ENCODE results near the gene KCNJ9. TPM values are rescaled to one million over a fixed set of nuclear protein-coding genes. Genes with fewer than 3 reads are reported as not detected.
A peak's percentile ranks its signal among the peaks of the same experiment; 100 is the strongest.
"Not testable (repeated sequence)": the region's sequence is repeated elsewhere in the genome, so short reads cannot be mapped to it uniquely, and the experiment has no call there.

KCNJ9 gene
- polyA plus RNA-seq (2014; cell fraction: cytosol; rRNA removed) = 2.2 and 3.3 TPM in 2 replicates
- polyA plus RNA-seq (2014; cell fraction: nucleus; rRNA removed) = 1.5 and 2.0 TPM in 2 replicates

DNA sequence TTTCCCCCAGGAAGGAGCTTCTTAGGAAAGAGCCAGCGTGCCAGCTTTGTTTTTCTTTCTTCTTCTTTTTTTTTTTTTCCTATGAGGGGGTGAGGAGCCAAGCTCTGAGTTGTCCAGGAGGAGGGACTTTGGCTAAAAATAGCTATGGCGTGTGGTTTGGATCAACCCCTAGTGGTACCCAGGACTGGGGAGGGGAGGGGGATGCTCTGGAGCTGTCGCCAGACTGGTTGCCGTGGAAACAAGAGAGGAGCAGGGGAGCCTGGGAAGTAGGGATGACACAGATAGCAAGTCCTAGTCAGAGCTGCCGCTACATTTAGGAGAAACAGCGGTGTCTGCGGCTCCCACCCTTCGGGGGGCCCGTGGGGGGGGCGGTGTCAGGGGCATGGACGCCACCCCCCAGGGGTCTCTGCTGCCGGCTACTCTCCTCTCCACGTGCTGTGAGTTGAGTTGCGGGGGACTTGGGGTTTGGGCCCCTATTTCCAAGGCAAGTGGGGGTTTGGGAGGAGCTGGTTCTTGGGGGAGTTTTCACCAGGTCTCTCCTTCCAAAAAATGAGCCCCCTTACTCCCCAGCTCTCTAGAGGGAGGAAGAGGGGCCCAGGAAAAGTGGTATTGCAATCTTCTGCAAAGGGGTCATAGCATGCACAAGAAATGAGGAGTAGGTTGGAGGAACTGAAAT, at the start of gene KCNJ9:
Gene KCNJ9, plus strand, starts transcription at position 278 of the 676 bp plus-strand sequence. CDS start 2,493 bp downstream, outside the sequence.
- peak; percentile 80 for DNase-seq (ENCODE audit: low spot score)

- DNase-seq (ENCODE audit: low spot score) = peak; percentile 4
These were observed 49.0 kb upstream of the KCNJ9 start for GRCh38 chr1:160032165-160032820.

DNA sequence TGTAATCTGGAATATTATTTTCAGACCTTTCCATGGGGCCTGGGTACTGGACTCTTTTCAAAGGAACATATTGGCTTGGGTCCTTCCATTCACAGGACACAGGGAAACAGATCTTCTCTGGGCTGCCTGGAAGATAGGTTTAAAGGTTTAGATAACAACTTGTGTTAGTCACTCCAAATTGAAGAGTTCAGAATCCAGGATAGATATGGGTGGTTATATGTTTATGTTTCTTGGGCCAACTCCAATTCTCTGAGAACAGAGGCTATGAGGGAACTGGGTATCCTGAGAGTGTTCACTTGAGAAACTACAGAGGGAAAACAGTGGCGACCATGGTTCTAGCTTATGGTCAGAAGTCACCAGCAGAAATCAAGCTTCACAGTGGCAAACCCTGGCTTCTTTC, 40.9 kb upstream of the KCNJ9 start:
- no peak for DNase-seq (ENCODE audit: low spot score)

DNA sequence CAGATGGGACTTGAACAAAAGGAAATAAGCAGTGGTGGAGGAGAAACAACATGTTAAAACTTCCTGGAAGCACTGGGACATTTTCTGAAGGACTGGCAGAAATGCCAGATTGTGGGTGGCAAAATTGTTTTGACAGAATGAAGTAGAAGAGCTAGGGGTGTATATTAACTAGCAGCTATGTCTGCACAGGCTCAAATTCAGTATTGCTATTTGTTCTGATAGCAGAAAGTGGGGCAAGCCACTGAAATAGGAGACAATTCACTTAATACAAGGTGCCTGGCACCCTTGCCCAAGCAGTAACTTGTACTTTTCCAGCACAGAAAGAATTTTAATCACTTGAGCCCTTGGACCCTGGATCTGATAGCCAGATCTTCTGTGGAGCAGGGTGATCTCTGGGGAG, 37.8 kb upstream of the KCNJ9 start:
- DNase-seq (ENCODE audit: low spot score) = no peak

DNA sequence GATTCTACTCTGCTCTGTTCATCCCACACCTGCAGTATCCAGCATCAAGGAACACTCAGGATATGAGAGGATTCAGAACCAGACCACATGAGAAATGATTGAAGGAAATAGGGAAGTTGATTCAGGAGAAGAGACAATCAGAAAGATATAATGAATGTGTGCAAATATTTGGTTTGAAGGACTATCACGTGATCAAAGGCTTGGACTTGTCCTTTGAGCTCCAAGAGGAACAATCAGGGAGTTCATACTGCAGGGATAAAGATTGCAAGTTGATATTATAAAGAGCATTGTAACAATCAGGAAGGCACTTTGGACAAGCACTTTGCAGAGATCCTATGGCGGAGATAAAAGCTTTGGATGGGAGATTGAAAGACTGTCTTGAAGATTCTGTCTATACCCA, 35.7 kb upstream of the KCNJ9 start:
- no peak for DNase-seq (ENCODE audit: low spot score)

DNA sequence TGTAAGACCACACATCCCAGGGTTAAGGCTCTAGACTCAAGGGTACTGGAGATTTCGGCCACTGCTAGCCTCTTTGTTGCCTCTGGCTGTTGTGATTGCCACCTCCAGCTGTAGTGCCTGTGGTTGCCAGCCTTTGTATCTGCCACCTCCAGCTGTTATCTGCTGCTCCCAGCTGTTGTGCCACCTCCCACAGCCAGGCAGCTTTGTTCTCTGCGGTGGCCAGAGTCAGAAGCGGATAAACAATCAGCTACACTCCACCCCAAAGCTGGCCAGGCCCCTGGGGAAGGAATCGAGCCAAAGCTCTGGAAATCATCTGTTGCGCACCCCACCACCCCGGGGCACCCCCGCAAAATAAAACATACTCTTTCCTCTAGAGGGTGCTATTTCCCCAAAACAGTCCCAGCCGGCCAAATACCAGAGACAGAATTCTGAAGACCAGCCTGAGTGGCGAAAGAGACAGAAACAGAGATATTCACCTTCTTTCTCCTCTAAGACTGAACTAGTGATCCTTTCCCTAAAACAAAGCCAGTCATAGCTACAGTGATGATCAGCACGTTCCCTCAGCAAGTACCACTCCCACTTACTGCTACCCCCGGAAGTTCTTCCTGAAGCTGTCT, 34.7 kb upstream of the KCNJ9 start:
- peak; percentile 22 for DNase-seq (ENCODE audit: low spot score)

- no peak for DNase-seq (ENCODE audit: low spot score)
These were observed 34.0 kb upstream of the KCNJ9 start for GRCh38 chr1:160047111-160047991.

DNA sequence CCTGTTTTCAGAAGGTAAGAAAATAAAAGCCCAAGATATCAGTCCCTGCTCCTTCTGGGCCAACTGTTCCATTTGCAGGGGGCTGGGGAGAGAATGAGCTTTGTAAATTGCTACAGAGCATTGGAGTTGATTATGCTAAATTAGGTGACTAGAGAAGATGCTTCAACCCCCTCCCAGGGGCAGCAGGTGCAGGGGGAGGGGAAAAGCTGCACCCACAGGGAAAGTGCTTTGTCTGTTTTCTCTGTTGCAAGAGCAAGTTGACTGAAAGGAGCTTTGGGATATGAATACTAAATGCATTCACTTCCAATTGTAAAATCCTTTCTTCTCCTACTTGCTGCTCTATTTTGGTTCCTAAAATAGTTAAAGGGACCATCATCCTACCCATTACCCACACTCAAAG, 33.0 kb upstream of the KCNJ9 start:
- no peak for DNase-seq (ENCODE audit: low spot score)

DNA sequence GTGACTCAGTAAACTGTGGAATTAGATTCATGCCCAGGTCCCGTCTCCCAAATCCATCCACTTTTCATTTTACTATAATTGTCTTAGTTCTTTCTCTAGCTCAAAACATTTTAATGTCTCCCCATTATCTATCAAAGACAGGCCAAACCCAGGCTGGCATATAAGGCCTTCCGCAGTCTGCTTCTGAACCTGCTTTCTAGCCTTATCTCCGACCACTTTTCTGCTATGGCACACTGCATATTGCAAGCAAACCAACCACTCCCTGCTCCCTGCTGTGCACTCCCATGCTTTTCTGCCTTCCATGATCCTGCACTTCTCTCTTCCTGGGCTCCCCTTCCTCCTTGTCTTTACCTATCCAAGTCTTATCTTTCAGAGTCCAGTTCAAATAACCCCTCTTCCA, 32.2 kb upstream of the KCNJ9 start:
- no peak for DNase-seq (ENCODE audit: low spot score)

- DNase-seq (ENCODE audit: low spot score) = not testable (repeated sequence)
These were observed 31.2 kb upstream of the KCNJ9 start for GRCh38 chr1:160050182-160050581.

GRCh38 chr1:160050619-160051018, 30.7 kb upstream of the KCNJ9 start:
- DNase-seq (ENCODE audit: low spot score) = no peak

DNA sequence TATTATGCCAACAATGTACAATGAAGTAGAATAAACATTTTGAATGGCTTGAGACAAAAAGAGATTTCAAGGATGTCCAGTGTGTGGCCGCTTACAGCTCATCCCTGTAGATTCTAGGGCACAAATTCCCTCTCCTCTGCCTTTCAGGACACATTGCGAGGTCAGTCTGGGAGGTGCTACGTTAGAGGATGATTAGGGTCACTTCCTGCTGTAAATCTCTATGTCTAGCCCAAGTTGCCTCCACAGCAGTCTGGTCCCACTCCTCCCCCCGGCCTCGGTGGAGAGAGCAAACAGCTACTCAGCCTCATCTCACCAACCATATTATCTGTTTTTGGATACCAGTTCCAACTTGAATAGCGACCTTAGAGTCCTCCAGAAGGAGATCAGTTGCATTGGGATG, 28.4 kb upstream of the KCNJ9 start:
- DNase-seq (ENCODE audit: low spot score) = no peak

- no peak for DNase-seq (ENCODE audit: low spot score)
These were observed 27.6 kb upstream of the KCNJ9 start for GRCh38 chr1:160053548-160054365.

DNA sequence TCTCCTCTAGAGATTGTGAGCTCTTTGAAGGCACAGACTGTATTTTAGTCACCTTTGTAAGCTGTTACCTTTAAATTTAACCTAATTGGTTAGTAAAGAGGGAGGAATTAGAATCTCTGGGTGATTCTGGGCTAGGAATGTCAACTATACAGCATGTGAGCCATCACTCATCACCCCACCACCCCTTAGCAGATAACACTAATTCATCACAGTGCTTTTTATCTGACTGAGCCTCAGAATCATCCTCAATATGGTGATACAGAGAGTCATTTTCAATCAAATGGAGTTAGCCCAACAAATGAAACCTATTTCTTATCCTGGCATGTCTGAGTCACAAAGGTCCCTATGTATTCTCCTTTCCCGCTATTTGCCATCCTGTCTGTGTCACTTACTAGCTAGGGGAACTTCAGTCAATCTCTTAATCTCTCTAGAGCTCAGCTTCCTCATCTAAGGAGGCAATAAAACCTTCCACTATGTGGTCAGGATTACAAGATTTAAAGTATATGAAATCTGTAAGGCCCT, 24.6 kb upstream of the KCNJ9 start:
- no peak for DNase-seq (ENCODE audit: low spot score)

DNA sequence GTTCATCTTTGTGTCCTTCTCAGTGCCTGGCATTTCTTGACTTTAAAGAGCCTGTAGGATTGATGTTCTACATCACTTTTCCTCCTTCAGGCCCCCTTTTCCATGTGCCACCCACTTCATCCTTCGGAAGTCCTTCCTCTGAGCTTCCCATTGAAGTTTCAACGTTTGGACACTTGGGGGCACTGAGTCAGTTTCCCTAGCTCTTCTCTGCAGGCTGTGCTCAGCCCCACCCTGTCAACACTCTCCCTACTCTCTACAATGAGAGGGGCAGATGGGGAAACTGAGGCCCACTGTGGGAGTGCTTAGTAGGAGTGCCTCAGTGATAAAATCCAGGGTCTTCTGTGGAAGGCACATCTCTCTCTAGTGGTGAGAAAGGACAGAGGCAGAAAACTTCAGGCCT, 23.3 kb upstream of the KCNJ9 start:
- DNase-seq (ENCODE audit: low spot score) = no peak

DNA sequence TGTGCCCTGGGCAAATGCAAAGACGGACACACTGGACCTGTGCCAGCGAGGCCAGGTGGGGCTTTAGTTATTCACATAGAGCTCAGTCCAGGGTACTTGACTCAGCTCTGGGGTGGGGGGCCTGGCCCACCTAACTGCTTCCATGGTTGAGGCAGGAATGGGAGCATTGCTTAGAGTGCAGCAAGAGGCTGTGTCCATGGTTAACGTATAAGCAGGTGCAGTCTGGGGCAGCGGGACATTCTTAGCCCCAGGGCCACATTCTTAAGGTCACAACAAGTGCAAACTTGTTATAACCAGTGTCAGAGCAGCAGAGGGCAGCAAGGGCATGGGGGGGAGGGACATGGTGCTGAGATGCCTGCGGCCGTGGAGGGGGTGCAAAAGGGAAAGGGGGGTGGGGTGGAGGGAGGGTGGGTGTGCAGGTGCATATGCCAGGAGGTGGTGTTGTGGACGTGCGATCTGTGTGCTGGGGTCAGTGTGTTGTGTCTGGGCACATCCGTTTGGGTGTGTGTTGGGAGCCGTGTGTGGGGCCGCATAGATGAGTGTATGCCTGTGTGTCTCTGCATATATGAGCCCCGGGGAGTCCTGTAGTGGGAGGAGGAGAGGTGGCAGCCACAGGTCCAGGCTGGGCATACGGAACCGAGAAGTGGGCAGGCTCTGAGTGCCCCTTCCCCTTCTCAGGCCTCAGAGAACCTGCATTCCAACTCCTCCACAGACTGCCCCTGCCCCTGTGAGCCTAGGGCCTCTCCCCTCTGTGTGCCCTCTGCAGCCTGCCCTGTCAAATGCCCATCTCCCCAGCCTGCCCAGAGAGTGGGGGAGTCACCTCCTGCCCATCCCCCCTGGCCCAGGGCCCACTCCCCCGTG, 19.7 kb upstream of the KCNJ9 start:
- no peak for DNase-seq (ENCODE audit: low spot score)

- no peak for DNase-seq (ENCODE audit: low spot score)
These were observed 19.2 kb upstream of the KCNJ9 start for GRCh38 chr1:160062230-160062532.

DNA sequence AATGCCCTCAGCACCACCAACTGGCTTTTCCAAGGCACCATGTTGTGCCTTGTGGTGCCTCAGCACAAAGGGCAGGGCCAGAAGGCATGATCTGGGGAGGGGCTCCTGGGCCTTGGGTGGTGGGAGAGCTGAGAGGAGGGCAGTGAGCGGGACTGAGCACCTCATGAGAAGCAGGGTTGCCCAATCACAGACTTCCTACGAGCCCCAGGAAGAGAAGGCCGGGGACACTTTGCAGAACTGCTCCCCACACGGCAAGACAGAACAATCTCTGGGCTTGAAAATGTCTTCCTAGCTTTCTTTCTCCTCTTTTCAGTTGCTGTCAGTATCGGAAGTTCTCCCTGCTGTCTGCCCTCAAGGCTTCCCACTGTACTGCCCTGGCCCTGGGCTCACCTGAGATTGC, 18.2 kb upstream of the KCNJ9 start:
- no peak for DNase-seq (ENCODE audit: low spot score)

GRCh38 chr1:160064164-160064563, 17.2 kb upstream of the KCNJ9 start:
- DNase-seq (ENCODE audit: low spot score) = no peak

- no peak for DNase-seq (ENCODE audit: low spot score)
These were observed 16.6 kb upstream of the KCNJ9 start for GRCh38 chr1:160064746-160065145.

Measured in SK-N-DZ (cell line).